Common myeloid progenitor, CD34-positive (primary cell): ENCODE data around the gene ZMYM1.

ENCODE experiments used
- CTCF ChIA-PET: fragments of 350-600 bp; sonication (Branson Sonifier 250); formaldehyde crosslinking; loops from one replicate; lab custom pipeline; 2021; ENCODE audit warnings: antibody characterized with exemption; lab: Charles Lee
- POLR2A ChIA-PET: fragments of 350-600 bp; sonication (Branson Sonifier 250); formaldehyde crosslinking; loops from one replicate; lab custom pipeline; 2021; ENCODE audit warnings: antibody characterized with exemption; lab: Charles Lee
- DNase-seq, 3 donors: peaks; one replicate each; pipeline versions ENCODE4 v3.0.0 to v3.0.0-alpha.2; 2013
- H3K27ac ChIP-seq, 2 experiments: 1 replicate in 1 of 2; 2 replicates in 1 of 2; pipeline ENCODE4 v1.7.0; 2013; ENCODE audit warnings: inconsistent platforms in 2 of 2, low read length in 2 of 2, mild to moderate bottlenecking in 2 of 2, low read depth in 1 of 2, moderate library complexity in 1 of 2; ENCODE audit not compliant: severe bottlenecking in 2 of 2, insufficient read depth in 1 of 2, poor library complexity in 1 of 2
- H3K27me3 ChIP-seq, 5 experiments: replicated peaks in 2 of 5; 1 replicate in 3 of 5; 2 replicates in 2 of 5; pipeline versions ENCODE4 v1.6.1 to v1.7.0; 2013; ENCODE audit warnings: low read length in 4 of 5, mild to moderate bottlenecking in 2 of 5, moderate library complexity in 2 of 5, inconsistent platforms in 1 of 5; ENCODE audit not compliant: insufficient read depth in 5 of 5, control insufficient read depth in 4 of 5
- H3K36me3 ChIP-seq, 4 experiments: 1 replicate in 2 of 4; 2 replicates in 2 of 4; pipeline versions ENCODE4 v1.6.1 to v1.7.0; 2013; ENCODE audit warnings: low read length in 3 of 4, control low read depth in 1 of 4, mild to moderate bottlenecking in 1 of 4; ENCODE audit not compliant: control insufficient read depth in 4 of 4, insufficient read depth in 4 of 4
- H3K4me1 ChIP-seq, 4 experiments: 1 replicate in 3 of 4; 2 replicates in 1 of 4; pipeline versions ENCODE4 v1.6.1 to v1.7.1; 2013; ENCODE audit warnings: low read length in 3 of 4, mild to moderate bottlenecking in 3 of 4, control low read depth in 1 of 4, inconsistent platforms in 1 of 4, moderate library complexity in 1 of 4; ENCODE audit not compliant: control insufficient read depth in 4 of 4, insufficient read depth in 4 of 4; ENCODE audit errors: control extremely low read depth in 1 of 4
- H3K4me3 ChIP-seq, 7 experiments: 1 replicate in 4 of 7; 2 replicates in 3 of 7; pipeline versions ENCODE4 v1.5.1 to v1.7.0; 2013; ENCODE audit warnings: mild to moderate bottlenecking in 7 of 7, low read length in 6 of 7, moderate library complexity in 6 of 7, inconsistent platforms in 2 of 7, low read depth in 2 of 7, control low read depth in 1 of 7; ENCODE audit not compliant: insufficient read depth in 4 of 7, control insufficient read depth in 1 of 7; ENCODE audit errors: extremely low read depth in 1 of 7
- H3K9me3 ChIP-seq, 5 experiments: 1 replicate in 4 of 5; 2 replicates in 1 of 5; pipeline versions ENCODE4 v1.6.1 to v1.7.1; 2013; ENCODE audit warnings: low read length in 4 of 5, mild to moderate bottlenecking in 2 of 5, inconsistent platforms in 1 of 5, low read depth in 1 of 5, moderate library complexity in 1 of 5; ENCODE audit not compliant: control insufficient read depth in 4 of 5, insufficient read depth in 2 of 5; ENCODE audit errors: control extremely low read depth in 1 of 5
- WGBS: methylation state at CpG from one replicate; pipeline ENCODE4 v1.1.5; 2013; ENCODE audit not compliant: insufficient coverage; 5-methylcytosine and 5-hydroxymethylcytosine counted together

Gene ZMYM1

DNA sequence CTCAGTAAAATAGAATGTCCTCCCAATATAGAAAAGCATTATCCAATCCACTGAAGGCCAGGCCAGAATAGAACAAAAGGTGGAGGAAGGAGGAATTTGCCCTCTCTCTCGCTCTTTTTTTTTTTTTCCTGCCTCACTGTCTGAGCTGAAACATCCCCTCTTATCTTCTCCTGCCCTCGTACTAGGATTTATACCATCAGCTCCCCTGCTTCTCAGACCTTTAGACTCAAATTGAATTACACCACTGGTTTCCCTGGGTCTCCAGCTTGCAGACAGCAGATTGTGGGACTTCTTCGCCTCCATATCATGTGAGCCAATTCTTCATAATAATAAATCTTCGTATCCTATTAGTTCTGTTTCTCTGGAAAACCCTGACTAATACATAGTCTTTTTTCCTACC, 42.6 kb upstream of the ZMYM1 start:
- Histone ChIP-seq H3K36me3 (no peaks in the 10 kb centered on the region), H3K9me3 (peaks cover 1 to 8% (median 4%) of the 10 kb centered on the region in 5 experiments), H3K27ac (no peak overlapping the region), H3K27me3 (no peaks in the 10 kb centered on the region), H3K4me1 (peaks cover 0 to 2% (median 0%) of the 10 kb centered on the region in 4 experiments), H3K4me3 (no peak overlapping the region)
- ChIA-PET CTCF (no interaction called here), POLR2A (no interaction called here)
- 100% methylated on average over 1 of the region's 4 CpGs for WGBS
- no peak for DNase-seq

DNA sequence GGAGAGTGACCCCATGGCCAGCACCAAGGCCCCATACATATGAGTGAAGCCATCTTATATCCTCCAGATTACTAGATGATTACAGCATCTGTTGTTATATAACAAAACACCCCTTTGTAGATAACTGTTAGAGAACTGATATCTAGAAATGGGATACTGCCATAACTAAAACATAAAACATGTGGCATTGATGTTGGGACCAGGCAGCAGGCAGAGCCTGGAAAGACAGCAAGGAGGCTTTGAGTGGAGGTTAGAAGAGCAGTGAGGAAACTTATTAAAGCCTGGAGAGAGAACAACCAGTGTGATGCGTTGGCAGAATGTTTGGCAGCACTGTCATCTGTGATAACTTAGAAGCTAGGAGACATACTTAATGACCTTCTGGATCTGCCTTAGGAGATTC, 42.0 kb upstream of the ZMYM1 start:
- 91% methylated on average over 1 of the region's 1 CpG for WGBS
- Histone ChIP-seq H3K27ac (no peak overlapping the region), H3K27me3 (no peaks in the 10 kb centered on the region), H3K4me1 (no peaks in the 10 kb centered on the region), H3K9me3 (peaks cover 1 to 8% (median 4%) of the 10 kb centered on the region in 5 experiments), H3K4me3 (no peak overlapping the region), H3K36me3 (no peaks in the 10 kb centered on the region)
- CTCF ChIA-PET = no interaction called here
- POLR2A ChIA-PET = no interaction called here
- DNase-seq = no peak

DNA sequence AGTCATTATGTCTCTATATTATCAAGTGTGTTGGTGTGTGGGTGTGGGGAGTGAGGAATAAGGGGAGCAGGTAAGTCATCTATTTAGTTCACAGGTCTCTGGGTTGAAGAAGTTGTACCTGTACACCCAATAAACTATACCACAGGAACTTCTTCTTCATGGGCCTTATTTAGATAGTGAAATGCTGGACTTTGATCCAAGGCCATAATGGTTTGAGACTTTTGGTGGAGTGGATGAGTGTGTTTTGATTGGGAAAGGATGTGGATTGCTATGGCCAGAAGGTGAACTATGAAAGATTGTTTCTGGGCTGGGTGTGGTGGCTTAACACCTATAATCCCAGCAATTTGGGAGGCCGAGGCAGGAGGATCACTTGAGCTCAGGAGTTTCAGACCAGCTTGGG, 40.5 kb upstream of the ZMYM1 start:
- H3K27ac ChIP-seq = no peak overlapping the region
- no peaks in the 10 kb centered on the region for H3K36me3 ChIP-seq
- WGBS = no CpG with 5 or more reads among the region's 1 CpG

DNA sequence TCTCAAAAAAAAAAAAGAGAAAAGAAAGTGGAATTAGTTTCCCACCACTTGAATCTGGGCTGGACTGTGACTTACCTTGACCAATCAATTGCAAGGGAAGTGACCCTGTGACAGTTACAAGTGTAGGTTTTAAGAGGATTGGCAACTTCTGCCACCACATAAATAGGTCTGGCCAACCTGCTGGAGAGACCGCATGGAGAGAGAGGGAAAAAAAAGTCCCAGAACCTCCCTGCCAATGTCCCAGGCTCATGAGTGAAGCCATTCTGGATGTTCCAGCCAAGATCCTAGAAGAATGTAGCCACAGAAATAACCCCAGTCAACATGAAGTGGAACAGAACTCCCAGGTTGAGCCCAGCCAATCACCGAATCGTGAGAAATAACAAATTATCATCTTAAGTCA, 35.7 kb upstream of the ZMYM1 start:
- Histone ChIP-seq H3K36me3 (no peaks in the 10 kb centered on the region), H3K4me1 (peaks cover 0 to 6% (median 0%) of the 10 kb centered on the region in 4 experiments), H3K27me3 (no peaks in the 10 kb centered on the region), H3K9me3 (no peaks in the 10 kb centered on the region), H3K4me3 (no peak overlapping the region), H3K27ac (no peak overlapping the region)
- WGBS = 100% methylated on average over 2 of the region's 3 CpGs
- POLR2A ChIA-PET = no interaction called here
- CTCF ChIA-PET = no interaction called here
- no peak for DNase-seq

More for the DNA sequence above, 40.5 kb upstream of the ZMYM1 start:
- Histone ChIP-seq H3K9me3 (peaks cover 0 to 2% (median 0%) of the 10 kb centered on the region in 5 experiments), H3K27me3 (no peaks in the 10 kb centered on the region), H3K4me1 (no peaks in the 10 kb centered on the region), H3K4me3 (no peak overlapping the region)
- POLR2A ChIA-PET = interaction anchor here (0.6 kb wide), 1 partner anchor 138 kb away, joined by 3 read pairs; no protein-coding TSS in a partner anchor
- CTCF ChIA-PET = no interaction called here
- DNase-seq = no peak

DNA sequence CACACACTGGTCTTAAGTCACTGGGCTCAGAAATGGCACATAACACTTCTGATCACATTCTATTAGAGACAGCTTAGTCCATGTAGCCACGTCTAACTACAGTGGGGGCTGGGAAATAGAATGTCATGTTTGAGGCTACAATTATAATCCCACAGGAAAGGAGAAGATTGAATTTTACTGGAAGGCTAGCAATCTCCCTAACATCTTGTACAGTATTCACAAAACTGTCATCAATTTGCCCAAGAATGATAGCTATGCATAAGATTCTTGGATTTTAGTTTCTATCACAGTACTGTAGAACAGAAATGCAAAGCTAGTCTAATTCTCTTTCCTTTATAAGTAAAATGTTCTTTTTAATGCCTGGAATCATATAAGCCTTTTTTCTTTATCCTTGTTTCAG, 34.8 kb upstream of the ZMYM1 start:
- no peak overlapping the region for H3K4me3 ChIP-seq
- DNase-seq = no peak
- no peaks in the 10 kb centered on the region for H3K27me3 ChIP-seq
- 100% methylated on average over 1 of the region's 1 CpG for WGBS
- no peak overlapping the region for H3K27ac ChIP-seq
- no peaks in the 10 kb centered on the region for H3K9me3 ChIP-seq
- H3K4me1 ChIP-seq = peaks cover 0 to 6% (median 0%) of the 10 kb centered on the region in 4 experiments
- ChIA-PET POLR2A (no interaction called here), CTCF (no interaction called here)
- no peaks in the 10 kb centered on the region for H3K36me3 ChIP-seq

DNA sequence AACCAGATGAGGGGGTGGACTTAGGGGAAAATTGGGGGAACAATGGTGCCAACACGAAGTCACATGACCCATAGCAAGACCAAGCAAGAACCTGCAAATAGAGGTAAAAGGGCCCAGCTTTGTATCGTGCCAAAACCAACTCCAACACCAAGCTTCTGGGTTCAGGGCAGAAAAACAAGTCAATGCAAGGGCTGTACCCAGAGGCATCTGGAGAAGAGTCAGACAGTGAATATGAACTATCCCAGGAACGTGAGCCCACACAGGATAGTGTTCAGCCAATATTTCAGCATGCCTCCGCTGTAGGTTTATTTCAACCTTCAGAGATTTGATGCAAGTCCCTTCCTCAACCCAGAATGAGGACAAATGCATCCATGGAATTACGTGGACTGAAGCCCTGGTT, 32.5 kb upstream of the ZMYM1 start:
- CTCF ChIA-PET = interaction anchor here (0.6 kb wide), 1 partner anchor 252 kb away, joined by 3 read pairs; no protein-coding TSS in a partner anchor
- DNase-seq = no peak
- Histone ChIP-seq H3K4me1 (peaks cover 0 to 6% (median 0%) of the 10 kb centered on the region in 4 experiments), H3K27me3 (no peaks in the 10 kb centered on the region), H3K27ac (no peak overlapping the region), H3K4me3 (no peak overlapping the region), H3K36me3 (no peaks in the 10 kb centered on the region), H3K9me3 (no peaks in the 10 kb centered on the region)
- 98% methylated on average over 4 of the region's 5 CpGs for WGBS
- POLR2A ChIA-PET = interaction anchor here (0.6 kb wide), 1 partner anchor 1412 kb away, joined by 3 read pairs; no protein-coding TSS in a partner anchor

DNA sequence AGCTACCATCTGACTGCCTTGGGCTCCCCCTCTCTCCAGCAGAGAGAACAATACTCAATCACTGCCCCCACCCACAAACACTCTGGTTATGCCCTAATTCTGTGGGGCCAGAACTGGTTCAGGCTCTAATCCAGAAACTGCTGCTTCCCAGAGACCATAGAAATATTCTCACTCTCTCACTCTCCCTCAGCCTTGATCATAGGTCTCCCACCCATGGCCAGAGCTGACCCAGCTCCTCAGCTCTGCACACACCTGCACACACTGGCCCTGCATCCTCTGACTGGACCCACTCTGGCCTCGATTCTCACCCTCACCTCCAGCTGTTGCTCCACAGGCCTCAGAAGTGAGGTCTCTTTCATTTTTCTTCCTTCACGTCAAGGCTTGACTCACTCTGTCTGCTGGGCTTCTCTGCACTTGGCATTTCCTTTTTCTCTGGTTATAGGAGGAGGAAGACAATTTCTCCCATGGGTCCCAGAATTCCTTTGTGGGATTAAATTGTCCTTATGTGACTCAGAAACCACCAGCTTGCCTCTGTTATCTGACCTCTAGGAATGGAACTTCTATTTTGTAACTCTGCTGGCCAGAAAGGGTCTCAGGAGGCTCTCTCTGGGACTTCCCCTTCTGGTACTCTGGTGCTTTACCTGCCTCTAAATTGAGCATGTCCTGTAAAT, 31.9 kb upstream of the ZMYM1 start:
- CTCF ChIA-PET = no interaction called here
- Histone ChIP-seq H3K4me3 (no peak overlapping the region), H3K36me3 (no peaks in the 10 kb centered on the region), H3K4me1 (peaks cover 0 to 6% (median 0%) of the 10 kb centered on the region in 4 experiments), H3K27me3 (no peaks in the 10 kb centered on the region), H3K9me3 (no peaks in the 10 kb centered on the region), H3K27ac (no peak overlapping the region)
- no peak for DNase-seq
- WGBS = 50% methylated on average over 2 of the region's 2 CpGs
- POLR2A ChIA-PET = interaction anchor here (0.6 kb wide), 1 partner anchor 1411 kb away, joined by 3 read pairs; no protein-coding TSS in a partner anchor
